Prostate gland (tissue), 2 donors: ENCODE data around the gene TMTC1.

Experiments
- CTCF ChIP-seq, 4 experiments: fragments of 200-600 bp in 2 of 4; fragments of 450-650 bp in 2 of 4; sonication (generic) in 2 of 4; IDR thresholded peaks; 1 replicate in 3 of 4; 2 replicates in 1 of 4; pipeline ENCODE4 v1.5.1; 2016 to 2019; ENCODE audit warnings: antibody characterized with exemption in 4 of 4, mild to moderate bottlenecking in 2 of 4, moderate library complexity in 2 of 4
- POLR2A ChIP-seq: fragments of 450-650 bp; IDR thresholded peaks from one replicate; pipeline ENCODE4 v1.6.1; 2016; ENCODE audit warnings: antibody characterized with exemption, mild to moderate bottlenecking
- POLR2AphosphoS5 ChIP-seq: sonication (generic); formaldehyde crosslinking; IDR thresholded peaks from one replicate; pipeline ENCODE4 v1.6.1; 2017; ENCODE audit warnings: antibody characterized with exemption

- TF ChIP-seq CTCF (IDR thresholded peaks at IDR 0.05) (no peak), POLR2A (no peak), POLR2AphosphoS5 (no peak)
These were observed 33.4 kb upstream of the TMTC1 start for GRCh38 chr12:29816874-29817725.
